Panc1 (cell line): ENCODE measurements around the gene EXD3. TPM values are rescaled to one million over a fixed set of nuclear protein-coding genes. Genes with fewer than 3 reads are reported as not detected.

Experiments used
- ATAC-seq: fragments of 200-7000 bp; cut with Tn5 transposase; 2 replicates; pipeline ENCODE4 v1.9.1; 2020; ENCODE audit warnings: mild to moderate bottlenecking, moderate library complexity
- BruUV-seq: library from RNA; stranded (reverse); fragments of 400-500 nt; replicated peaks from 2 replicates; lab custom pipeline; 2021; lab: Mats Ljungman, UMichigan
- CTCF ChIA-PET: fragments of 300-600 bp; sonication (Branson Sonifier 250); formaldehyde crosslinking; loops from one replicate; lab custom pipeline; 2022; ENCODE audit warnings: antibody characterized with exemption; lab: Charles Lee
- POLR2A ChIA-PET: fragments of 300-600 bp; sonication (Branson Sonifier 250); formaldehyde crosslinking; loops from one replicate; lab custom pipeline; 2022; ENCODE audit warnings: antibody characterized with exemption; lab: Charles Lee
- DNase-seq: peaks from one replicate; pipeline ENCODE4 v3.0.0-alpha.2; 2010; ENCODE audit warnings: low read depth, low spot score
- H3K27ac ChIP-seq: 2 replicates; pipeline ENCODE4 v1.5.1; 2011; ENCODE audit warnings: mild to moderate bottlenecking, low read length, inconsistent platforms
- H3K27me3 ChIP-seq: fragments of 200-500 bp; sonication (Bioruptor generic); 2 replicates; pipeline ENCODE4 v1.6.0; 2014; ENCODE audit warnings: low read length, inconsistent platforms; ENCODE audit not compliant: control insufficient read depth, insufficient read depth
- H3K36me3 ChIP-seq: fragments of 200-500 bp; sonication (Bioruptor generic); 2 replicates; pipeline ENCODE4 v1.5.1; 2014; ENCODE audit warnings: inconsistent platforms, mild to moderate bottlenecking, low read length, moderate library complexity; ENCODE audit not compliant: control insufficient read depth, insufficient read depth
- H3K4me1 ChIP-seq: 2 replicates; pipeline ENCODE4 v1.5.1; 2011; ENCODE audit warnings: inconsistent platforms, mild to moderate bottlenecking, low read length, moderate library complexity; ENCODE audit not compliant: control insufficient read depth, insufficient read depth
- H3K4me3 ChIP-seq, 2 experiments: 2 replicates each; pipeline ENCODE4 v1.5.1; 2011 to 2012; ENCODE audit warnings: low read depth in 2 of 2, low read length in 2 of 2, mild to moderate bottlenecking in 2 of 2, inconsistent platforms in 1 of 2, moderate library complexity in 1 of 2
- H3K9me3 ChIP-seq: fragments of 200-500 bp; sonication (Bioruptor generic); 2 replicates; pipeline ENCODE4 v1.5.1; 2014; ENCODE audit warnings: low read depth, mild to moderate bottlenecking, inconsistent platforms, low read length, moderate library complexity; ENCODE audit not compliant: control insufficient read depth, insufficient read depth
- POLR2AphosphoS5 ChIP-seq: IDR thresholded peaks from 2 replicates; pipeline ENCODE4 v1.6.1; 2012; ENCODE audit warnings: mild to moderate bottlenecking, low read depth, low read length, moderate library complexity
- SIN3A ChIP-seq: IDR thresholded peaks from 2 replicates; pipeline ENCODE4 v1.6.1; 2012; ENCODE audit warnings: low read depth, mild to moderate bottlenecking, low read length, moderate library complexity, borderline replicate concordance; ENCODE audit not compliant: insufficient read depth
- TCF7L2 ChIP-seq: IDR thresholded peaks from 2 replicates; pipeline ENCODE4 v1.6.1; 2011; ENCODE audit warnings: mild to moderate bottlenecking, low read depth, low read length, inconsistent platforms
- in situ Hi-C: cut with HindIII; loops from 2 replicates; pipeline ENCODE4 v1.10.0; 2016; ENCODE audit warnings: low sequenced_read_pairs, low pct_unique_long_range_greater_than_20kb
- intact Hi-C: fragments of 100-400 bp; cut with micrococcal nuclease; formaldehyde crosslinking; loops from one replicate; pipeline ENCODE4 v1.10.0; 2022; ENCODE audit not compliant: unreplicated experiment
- total RNA-seq: library from RNA; stranded (reverse); gene quantifications from one replicate; pipeline ENCODE4 v1.2.1, GENCODE V29; 2021; ENCODE audit not compliant: unreplicated experiment
- TF ChIP-seq, protein P1 (sequence below), 2 experiments: IDR thresholded peaks; 2 replicates each; pipeline ENCODE4 v1.6.1; 2011 to 2012; ENCODE audit warnings: low read depth in 2 of 2, control low read depth in 1 of 2, low read length in 1 of 2, mild to moderate bottlenecking in 1 of 2, moderate library complexity in 1 of 2; ENCODE audit not compliant: insufficient read depth in 1 of 2
- TF ChIP-seq, protein P2 (sequence below): fragments of 450-650 bp; IDR thresholded peaks from 2 replicates; pipeline ENCODE4 v1.5.1; 2017; ENCODE audit warnings: mild to moderate bottlenecking

Gene EXD3
- total RNA-seq, 1 experiment from 2014 or later, result 9.2 TPM

DNA sequence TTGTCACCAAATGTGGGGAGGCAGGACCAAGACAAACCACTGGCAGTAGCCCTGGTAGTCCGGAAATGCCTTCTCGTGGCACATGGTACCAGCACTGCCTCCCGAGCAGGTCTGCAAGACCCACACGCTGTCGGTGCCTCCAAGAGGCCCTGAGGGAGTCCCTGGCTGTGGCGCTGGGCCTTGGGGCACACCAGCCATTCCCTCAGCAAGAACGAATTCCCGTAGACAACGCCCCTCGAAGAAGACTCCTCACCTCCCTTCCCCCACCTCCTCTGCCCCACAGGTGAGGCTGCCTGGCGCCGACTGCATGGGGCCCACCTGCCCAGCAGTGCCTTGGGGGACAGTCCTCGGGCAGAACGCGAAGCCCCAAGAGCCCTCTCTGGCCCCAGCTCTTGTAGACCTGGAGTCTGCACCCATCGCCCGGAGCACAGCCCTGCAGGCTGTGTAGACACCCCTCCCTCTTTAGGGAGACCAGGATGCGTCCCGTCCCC lies 56.0 kb downstream of the EXD3 start:
- DNase-seq (no peak), ATAC-seq (no peak)
- TF ChIP-seq, protein P1, sequence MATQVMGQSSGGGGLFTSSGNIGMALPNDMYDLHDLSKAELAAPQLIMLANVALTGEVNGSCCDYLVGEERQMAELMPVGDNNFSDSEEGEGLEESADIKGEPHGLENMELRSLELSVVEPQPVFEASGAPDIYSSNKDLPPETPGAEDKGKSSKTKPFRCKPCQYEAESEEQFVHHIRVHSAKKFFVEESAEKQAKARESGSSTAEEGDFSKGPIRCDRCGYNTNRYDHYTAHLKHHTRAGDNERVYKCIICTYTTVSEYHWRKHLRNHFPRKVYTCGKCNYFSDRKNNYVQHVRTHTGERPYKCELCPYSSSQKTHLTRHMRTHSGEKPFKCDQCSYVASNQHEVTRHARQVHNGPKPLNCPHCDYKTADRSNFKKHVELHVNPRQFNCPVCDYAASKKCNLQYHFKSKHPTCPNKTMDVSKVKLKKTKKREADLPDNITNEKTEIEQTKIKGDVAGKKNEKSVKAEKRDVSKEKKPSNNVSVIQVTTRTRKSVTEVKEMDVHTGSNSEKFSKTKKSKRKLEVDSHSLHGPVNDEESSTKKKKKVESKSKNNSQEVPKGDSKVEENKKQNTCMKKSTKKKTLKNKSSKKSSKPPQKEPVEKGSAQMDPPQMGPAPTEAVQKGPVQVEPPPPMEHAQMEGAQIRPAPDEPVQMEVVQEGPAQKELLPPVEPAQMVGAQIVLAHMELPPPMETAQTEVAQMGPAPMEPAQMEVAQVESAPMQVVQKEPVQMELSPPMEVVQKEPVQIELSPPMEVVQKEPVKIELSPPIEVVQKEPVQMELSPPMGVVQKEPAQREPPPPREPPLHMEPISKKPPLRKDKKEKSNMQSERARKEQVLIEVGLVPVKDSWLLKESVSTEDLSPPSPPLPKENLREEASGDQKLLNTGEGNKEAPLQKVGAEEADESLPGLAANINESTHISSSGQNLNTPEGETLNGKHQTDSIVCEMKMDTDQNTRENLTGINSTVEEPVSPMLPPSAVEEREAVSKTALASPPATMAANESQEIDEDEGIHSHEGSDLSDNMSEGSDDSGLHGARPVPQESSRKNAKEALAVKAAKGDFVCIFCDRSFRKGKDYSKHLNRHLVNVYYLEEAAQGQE (IDR thresholded peaks at IDR 0.05; ENCODE audit: insufficient read depth in 1 of 2, low read depth in 2 of 2, low read length in 1 of 2), result no peak
- Histone ChIP-seq H3K9me3 (no peaks in the 10 kb centered on the region), H3K27ac (no peak overlapping the region), H3K27me3 (no peaks in the 10 kb centered on the region), H3K4me1 (no peaks in the 10 kb centered on the region), H3K36me3 (no peaks in the 10 kb centered on the region), H3K4me3 (no peak overlapping the region)
- intact Hi-C loops, result no loop called here
- in situ Hi-C loops, result no loop called here
- POLR2A ChIA-PET, result interaction anchor here (0.7 kb wide), 1 partner anchor 69 kb away, joined by 5 read pairs; no protein-coding TSS in a partner anchor
- no TSS peak for BruUV-seq
- CTCF ChIA-PET, result no interaction called here

DNA sequence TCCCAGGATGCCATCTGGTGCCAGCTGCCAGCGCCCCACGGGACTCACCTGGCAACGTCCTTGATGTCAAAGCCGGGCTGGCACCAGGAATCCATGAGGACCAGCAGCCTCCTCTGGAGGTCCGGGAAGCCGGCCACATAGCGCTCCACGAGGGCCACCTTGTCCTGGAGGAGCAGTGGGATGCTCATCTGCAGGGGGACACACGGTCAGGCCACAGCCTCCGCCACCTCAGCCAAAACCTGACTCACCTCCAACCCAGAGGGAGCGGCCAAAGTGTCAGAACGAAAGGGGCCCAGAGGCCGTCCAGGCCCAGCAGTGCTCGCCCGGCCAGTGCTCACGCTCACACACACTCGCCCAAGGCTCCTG lies 56.5 kb downstream of the EXD3 start:
- TF ChIP-seq, protein P1 (IDR thresholded peaks at IDR 0.05; ENCODE audit: insufficient read depth in 1 of 2, low read depth in 2 of 2, low read length in 1 of 2), result no peak
- DNase-seq (no peak), ATAC-seq (no peak)
- Histone ChIP-seq H3K27me3 (no peaks in the 10 kb centered on the region), H3K9me3 (no peaks in the 10 kb centered on the region), H3K36me3 (no peaks in the 10 kb centered on the region), H3K4me3 (no peak overlapping the region), H3K4me1 (no peaks in the 10 kb centered on the region), H3K27ac (no peak overlapping the region)
- in situ Hi-C loops (no loop called here), intact Hi-C loops (no loop called here)
- CTCF ChIA-PET, result no interaction called here
- no TSS peak for BruUV-seq
- POLR2A ChIA-PET, result no interaction called here

DNA sequence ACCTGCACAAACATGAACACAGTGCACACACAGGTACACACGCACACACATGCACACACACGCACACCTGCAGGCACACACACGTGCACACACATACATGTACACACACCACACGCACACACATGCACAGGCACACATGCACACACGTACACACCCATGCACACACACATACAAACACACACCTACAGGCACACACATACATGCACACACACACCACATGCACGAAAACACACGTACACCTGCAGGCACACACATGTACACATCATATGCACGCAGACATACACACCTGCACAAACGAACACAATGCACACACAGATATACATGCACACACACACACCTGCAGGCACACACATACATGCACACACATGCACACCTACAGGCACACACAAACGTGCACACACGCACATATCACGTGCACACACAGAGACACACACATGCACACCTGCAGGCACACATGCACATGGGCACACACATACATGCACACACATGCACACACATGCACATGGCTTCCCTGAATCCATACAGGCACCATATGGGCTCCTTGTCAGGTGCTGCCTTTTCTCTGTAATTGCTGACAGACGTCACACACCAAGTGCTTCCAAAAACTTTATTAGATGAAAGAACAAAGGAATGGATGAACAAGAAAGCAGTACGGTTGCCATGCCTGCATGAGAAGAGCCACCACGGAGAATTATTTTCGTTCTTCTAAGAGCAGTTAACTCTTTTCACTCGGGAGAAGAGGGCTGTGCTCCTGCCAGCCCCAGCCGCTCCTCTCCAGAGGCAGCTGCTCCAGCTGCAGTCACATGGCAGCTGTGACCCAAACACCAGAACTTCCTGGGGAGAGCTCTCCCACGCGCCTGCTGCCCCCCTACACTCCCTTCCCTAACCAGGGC lies 57.2 kb downstream of the EXD3 start:
- TF ChIP-seq SIN3A (no peak), TCF7L2 (no peak), POLR2AphosphoS5 (no peak)
- TF ChIP-seq, protein P2, sequence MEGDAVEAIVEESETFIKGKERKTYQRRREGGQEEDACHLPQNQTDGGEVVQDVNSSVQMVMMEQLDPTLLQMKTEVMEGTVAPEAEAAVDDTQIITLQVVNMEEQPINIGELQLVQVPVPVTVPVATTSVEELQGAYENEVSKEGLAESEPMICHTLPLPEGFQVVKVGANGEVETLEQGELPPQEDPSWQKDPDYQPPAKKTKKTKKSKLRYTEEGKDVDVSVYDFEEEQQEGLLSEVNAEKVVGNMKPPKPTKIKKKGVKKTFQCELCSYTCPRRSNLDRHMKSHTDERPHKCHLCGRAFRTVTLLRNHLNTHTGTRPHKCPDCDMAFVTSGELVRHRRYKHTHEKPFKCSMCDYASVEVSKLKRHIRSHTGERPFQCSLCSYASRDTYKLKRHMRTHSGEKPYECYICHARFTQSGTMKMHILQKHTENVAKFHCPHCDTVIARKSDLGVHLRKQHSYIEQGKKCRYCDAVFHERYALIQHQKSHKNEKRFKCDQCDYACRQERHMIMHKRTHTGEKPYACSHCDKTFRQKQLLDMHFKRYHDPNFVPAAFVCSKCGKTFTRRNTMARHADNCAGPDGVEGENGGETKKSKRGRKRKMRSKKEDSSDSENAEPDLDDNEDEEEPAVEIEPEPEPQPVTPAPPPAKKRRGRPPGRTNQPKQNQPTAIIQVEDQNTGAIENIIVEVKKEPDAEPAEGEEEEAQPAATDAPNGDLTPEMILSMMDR, result no peak
- TF ChIP-seq, protein P1 (IDR thresholded peaks at IDR 0.05; ENCODE audit: insufficient read depth in 1 of 2, low read depth in 2 of 2, low read length in 1 of 2), result no peak
- intact Hi-C loops (no loop called here), in situ Hi-C loops (no loop called here)
- H3K36me3 ChIP-seq, result no peaks in the 10 kb centered on the region
- no peak for DNase-seq
- no peak for ATAC-seq
- BruUV-seq, result no TSS peak
- no peaks in the 10 kb centered on the region for H3K27me3 ChIP-seq
- H3K27ac ChIP-seq, result no peak overlapping the region
- CTCF ChIA-PET, result no interaction called here
- no peak overlapping the region for H3K4me3 ChIP-seq
- H3K4me1 ChIP-seq, result no peaks in the 10 kb centered on the region
- H3K9me3 ChIP-seq, result no peaks in the 10 kb centered on the region
- POLR2A ChIA-PET, result no interaction called here
